Stimulated activated CD8-positive, alpha-beta memory T cell treated with anti-CD3 and anti-CD28 coated beads, Interleukin-2, amount 100 ng/mL, for 48 hours (primary cell): Measurements from ENCODE around the gene ZNF229.
"Not testable (repeated sequence)": the region's sequence is repeated elsewhere in the genome, so short reads cannot be mapped to it uniquely, and the experiment has no call there.

Experiments
- DNase-seq, 2 donors: peaks; one replicate each; pipeline ENCODE4 v3.0.0-alpha.2; 2020; ENCODE audit warnings: low read depth in 2 of 2

The ZNF229 gene

GRCh38 chr19:44447916-44448674 is at the start of gene ZNF229:
Gene ZNF229, minus strand, starts transcription at chr19:44448472. Its CDS starts 5,625 bp downstream, at chr19:44442847.
- DNase-seq, result peak; percentile 53 to 67

- no peak for DNase-seq
Observed at GRCh38 chr19:44496711-44497110, 48.4 kb upstream of the ZNF229 start.

GRCh38 chr19:44476559-44477408 is 28.5 kb upstream of the ZNF229 start:
- DNase-seq, result no peak

- DNase-seq, result not testable (repeated sequence)
Observed at GRCh38 chr19:44468730-44469129, 20.5 kb upstream of the ZNF229 start.

- DNase-seq, result not testable (repeated sequence)
Observed at GRCh38 chr19:44462600-44463286, 14.5 kb upstream of the ZNF229 start.

- not testable (repeated sequence) for DNase-seq
Observed at GRCh38 chr19:44456016-44456415, 7.7 kb upstream of the ZNF229 start.

- DNase-seq, result no peak
Observed at GRCh38 chr19:44455100-44455499, 6.8 kb upstream of the ZNF229 start.

GRCh38 chr19:44452367-44452766 is 4.1 kb upstream of the ZNF229 start:
- DNase-seq, result no peak

GRCh38 chr19:44451687-44452086 is 3.4 kb upstream of the ZNF229 start:
- DNase-seq, result no peak

- no peak for DNase-seq
Observed at GRCh38 chr19:44438441-44438840, 9.8 kb downstream of the ZNF229 start.

- no peak for DNase-seq
Observed at GRCh38 chr19:44435441-44435840, 12.8 kb downstream of the ZNF229 start.

GRCh38 chr19:44430956-44431355 is 17.3 kb downstream of the ZNF229 start:
- DNase-seq, result no peak

- DNase-seq, result not testable (repeated sequence)
Observed at GRCh38 chr19:44415553-44415952, 32.7 kb downstream of the ZNF229 start.

- DNase-seq, result peak; percentile 66 to 73
Observed at GRCh38 chr19:44401139-44402115, 46.8 kb downstream of the ZNF229 start, which contains the start of gene ZNF285. Gene ZNF285, minus strand, starts transcription at chr19:44401608. Its CDS starts 4,395 bp downstream, at chr19:44397213.

GRCh38 chr19:44389268-44389667 is 59.0 kb downstream of the ZNF229 start:
- DNase-seq, result not testable (repeated sequence)
